ENCODE measurements around the gene LHX8.

The LHX8 gene

GRCh38 chr1:75203415-75204277 is 69.5 kb downstream of the LHX8 start:
- DNase-seq (ENCODE audit: low read depth, low spot score): no peak

DNA sequence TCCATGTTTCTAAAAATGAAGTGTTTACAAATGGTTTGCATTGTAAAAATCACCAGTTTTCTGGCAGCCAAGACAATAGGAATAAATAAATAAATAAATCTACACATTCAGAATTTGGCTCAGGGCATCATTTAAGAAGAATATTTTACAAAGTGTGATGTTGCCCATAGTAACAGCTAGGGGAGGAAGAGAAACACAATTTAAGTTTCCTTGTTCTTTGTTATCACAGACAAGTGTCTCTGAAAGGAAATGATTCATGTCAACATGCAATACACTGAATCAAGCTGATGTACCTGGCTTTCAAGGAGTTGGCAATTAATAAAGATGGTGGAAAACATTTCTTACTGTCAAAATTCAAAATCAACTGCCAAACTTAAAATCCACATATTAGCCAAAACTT is 74.7 kb downstream of the LHX8 start:
- DNase-seq (ENCODE audit: low read depth, low spot score): no peak

Measured in activated CD4-positive, CD25-positive, alpha-beta regulatory T cell treated with anti-CD3 and anti-CD28 coated beads, Interleukin-2, amount 50 U/mL, for 16 hours (primary cell).